ENCODE measurements around the gene PHTF2.

PHTF2 gene

DNA sequence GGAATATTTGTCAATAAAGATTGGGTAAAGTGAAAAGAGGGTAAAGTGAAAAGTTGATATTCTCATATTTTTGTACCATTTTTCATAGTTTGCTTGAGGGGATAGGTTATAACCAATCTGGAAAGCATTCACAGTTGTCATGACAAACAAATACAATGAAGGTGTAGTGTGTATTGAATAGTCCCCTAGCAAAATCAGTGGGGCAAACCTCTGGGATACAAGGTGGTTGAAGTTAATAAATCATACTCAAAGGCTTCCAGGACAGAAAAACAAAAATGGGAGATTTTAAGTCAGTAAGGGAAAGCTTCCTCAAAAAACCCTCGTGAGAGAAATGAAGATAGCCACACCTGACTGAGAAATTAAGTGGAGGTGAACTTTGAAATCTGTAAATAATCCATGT is 39.4 kb downstream of the PHTF2 start:
- no peaks in the 10 kb centered on the region for H3K9me3 ChIP-seq (ENCODE audit: control insufficient read depth, low read length)
- no peak for DNase-seq
- no peaks in the 10 kb centered on the region for H3K27me3 ChIP-seq (replicated peaks; ENCODE audit: control insufficient read depth, insufficient read depth, low read length, poor library complexity, severe bottlenecking)
- peaks cover 8% of the 10 kb centered on the region for H3K4me1 ChIP-seq (ENCODE audit: control insufficient read depth, insufficient read depth, low read length, poor library complexity, severe bottlenecking)
- H3K36me3 ChIP-seq (ENCODE audit: control insufficient read depth, insufficient read depth, low read length) = no peaks in the 10 kb centered on the region
- H3K27ac ChIP-seq (ENCODE audit: insufficient read depth, low read length, poor library complexity, severe bottlenecking) = no peak overlapping the region
- no peak overlapping the region for H3K4me3 ChIP-seq (ENCODE audit: insufficient read depth, low read depth, low read length, poor library complexity, severe bottlenecking)

DNA sequence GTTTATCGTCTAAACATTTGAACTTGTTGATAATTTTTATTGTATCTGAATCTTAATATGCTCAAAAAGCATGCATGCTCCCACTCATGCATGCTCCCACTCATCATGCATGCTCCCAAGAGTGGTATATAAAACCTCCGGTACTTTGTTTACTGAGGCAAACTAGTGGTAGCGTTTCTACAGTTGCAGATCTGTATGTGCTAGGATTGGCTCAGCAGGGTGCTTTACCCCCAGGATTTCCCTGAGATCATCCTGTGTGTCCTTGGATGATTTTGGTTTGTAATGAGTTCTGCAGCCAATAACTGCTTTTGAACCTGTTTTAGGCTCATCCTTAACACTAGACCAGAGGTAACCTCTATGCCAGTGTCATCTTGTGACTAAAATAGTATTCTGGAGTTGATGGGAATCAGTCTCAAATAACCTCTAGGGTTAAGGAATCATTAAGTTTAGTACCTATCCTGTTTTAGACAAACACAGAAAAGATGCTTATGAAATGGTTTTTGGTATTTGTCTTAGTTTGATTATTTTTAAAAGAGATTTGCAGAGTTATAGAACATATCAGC is 40.4 kb downstream of the PHTF2 start:
- Histone ChIP-seq H3K36me3 (ENCODE audit: control insufficient read depth, insufficient read depth, low read length) (no peaks in the 10 kb centered on the region), H3K4me1 (ENCODE audit: control insufficient read depth, insufficient read depth, low read length, poor library complexity, severe bottlenecking) (peaks cover 5% of the 10 kb centered on the region), H3K4me3 (ENCODE audit: insufficient read depth, low read depth, low read length, poor library complexity, severe bottlenecking) (no peak overlapping the region), H3K9me3 (ENCODE audit: control insufficient read depth, low read length) (no peaks in the 10 kb centered on the region), H3K27me3 (replicated peaks; ENCODE audit: control insufficient read depth, insufficient read depth, low read length, poor library complexity, severe bottlenecking) (no peaks in the 10 kb centered on the region), H3K27ac (ENCODE audit: insufficient read depth, low read length, poor library complexity, severe bottlenecking) (no peak overlapping the region)
- no peak for DNase-seq

GRCh38 chr7:77839919-77840318 is 41.3 kb downstream of the PHTF2 start:
- DNase-seq = no peak
- no peaks in the 10 kb centered on the region for H3K4me1 ChIP-seq (ENCODE audit: control insufficient read depth, insufficient read depth, low read length, poor library complexity, severe bottlenecking)
- H3K4me3 ChIP-seq (ENCODE audit: insufficient read depth, low read depth, low read length, poor library complexity, severe bottlenecking) = no peak overlapping the region
- H3K9me3 ChIP-seq (ENCODE audit: control insufficient read depth, low read length) = no peaks in the 10 kb centered on the region
- no peaks in the 10 kb centered on the region for H3K36me3 ChIP-seq (ENCODE audit: control insufficient read depth, insufficient read depth, low read length)
- H3K27ac ChIP-seq (ENCODE audit: insufficient read depth, low read length, poor library complexity, severe bottlenecking) = no peak overlapping the region
- H3K27me3 ChIP-seq (replicated peaks; ENCODE audit: control insufficient read depth, insufficient read depth, low read length, poor library complexity, severe bottlenecking) = no peaks in the 10 kb centered on the region

DNA sequence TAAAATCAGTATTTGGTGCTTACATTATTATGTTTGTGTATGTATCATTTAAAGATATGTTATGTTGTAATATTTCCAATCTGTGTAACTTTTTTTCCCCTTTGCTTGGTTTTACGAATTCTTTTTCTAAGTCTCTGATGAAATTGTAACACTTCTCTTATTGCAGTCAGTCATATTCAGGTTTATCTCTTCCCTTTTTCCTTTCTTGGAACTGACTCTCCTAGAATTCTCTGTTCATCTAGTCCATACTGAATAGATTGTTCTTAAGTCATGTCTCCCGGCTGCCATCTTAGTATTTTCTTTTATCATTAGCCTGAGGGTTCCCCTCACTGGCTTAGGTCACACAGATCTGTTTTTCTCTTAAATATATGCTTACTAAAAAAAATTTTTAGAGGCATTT is 44.6 kb downstream of the PHTF2 start:
- peaks cover 3% of the 10 kb centered on the region for H3K4me1 ChIP-seq (ENCODE audit: control insufficient read depth, insufficient read depth, low read length, poor library complexity, severe bottlenecking)
- H3K4me3 ChIP-seq (ENCODE audit: insufficient read depth, low read depth, low read length, poor library complexity, severe bottlenecking) = no peak overlapping the region
- no peak overlapping the region for H3K27ac ChIP-seq (ENCODE audit: insufficient read depth, low read length, poor library complexity, severe bottlenecking)
- no peak for DNase-seq
- H3K27me3 ChIP-seq (replicated peaks; ENCODE audit: control insufficient read depth, insufficient read depth, low read length, poor library complexity, severe bottlenecking) = no peaks in the 10 kb centered on the region
- no peaks in the 10 kb centered on the region for H3K36me3 ChIP-seq (ENCODE audit: control insufficient read depth, insufficient read depth, low read length)
- no peaks in the 10 kb centered on the region for H3K9me3 ChIP-seq (ENCODE audit: control insufficient read depth, low read length)

- Histone ChIP-seq H3K9me3 (ENCODE audit: control insufficient read depth, low read length) (no peaks in the 10 kb centered on the region), H3K4me3 (ENCODE audit: insufficient read depth, low read depth, low read length, poor library complexity, severe bottlenecking) (no peak overlapping the region), H3K4me1 (ENCODE audit: control insufficient read depth, insufficient read depth, low read length, poor library complexity, severe bottlenecking) (peaks cover 3% of the 10 kb centered on the region), H3K27ac (ENCODE audit: insufficient read depth, low read length, poor library complexity, severe bottlenecking) (no peak overlapping the region), H3K27me3 (replicated peaks; ENCODE audit: control insufficient read depth, insufficient read depth, low read length, poor library complexity, severe bottlenecking) (no peaks in the 10 kb centered on the region), H3K36me3 (ENCODE audit: control insufficient read depth, insufficient read depth, low read length) (no peaks in the 10 kb centered on the region)
- no peak for DNase-seq
These were observed 47.9 kb downstream of the PHTF2 start for GRCh38 chr7:77846317-77847092.

- Histone ChIP-seq H3K36me3 (ENCODE audit: control insufficient read depth, insufficient read depth, low read length) (peaks cover 10% of the 10 kb centered on the region), H3K4me3 (ENCODE audit: insufficient read depth, low read depth, low read length, poor library complexity, severe bottlenecking) (no peak overlapping the region), H3K27ac (ENCODE audit: insufficient read depth, low read length, poor library complexity, severe bottlenecking) (no peak overlapping the region), H3K9me3 (ENCODE audit: control insufficient read depth, low read length) (no peaks in the 10 kb centered on the region), H3K27me3 (replicated peaks; ENCODE audit: control insufficient read depth, insufficient read depth, low read length, poor library complexity, severe bottlenecking) (no peaks in the 10 kb centered on the region), H3K4me1 (ENCODE audit: control insufficient read depth, insufficient read depth, low read length, poor library complexity, severe bottlenecking) (peaks cover 11% of the 10 kb centered on the region)
- no peak for DNase-seq
These were observed 57.0 kb downstream of the PHTF2 start for GRCh38 chr7:77855371-77856083.

- no peaks in the 10 kb centered on the region for H3K9me3 ChIP-seq (ENCODE audit: control insufficient read depth, low read length)
- H3K36me3 ChIP-seq (ENCODE audit: control insufficient read depth, insufficient read depth, low read length) = peaks cover 10% of the 10 kb centered on the region
- H3K4me3 ChIP-seq (ENCODE audit: insufficient read depth, low read depth, low read length, poor library complexity, severe bottlenecking) = no peak overlapping the region
- no peak overlapping the region for H3K27ac ChIP-seq (ENCODE audit: insufficient read depth, low read length, poor library complexity, severe bottlenecking)
- no peaks in the 10 kb centered on the region for H3K27me3 ChIP-seq (replicated peaks; ENCODE audit: control insufficient read depth, insufficient read depth, low read length, poor library complexity, severe bottlenecking)
- DNase-seq = no peak
- peaks cover 11% of the 10 kb centered on the region for H3K4me1 ChIP-seq (ENCODE audit: control insufficient read depth, insufficient read depth, low read length, poor library complexity, severe bottlenecking)
These were observed 59.7 kb downstream of the PHTF2 start for GRCh38 chr7:77858278-77858677.

DNA sequence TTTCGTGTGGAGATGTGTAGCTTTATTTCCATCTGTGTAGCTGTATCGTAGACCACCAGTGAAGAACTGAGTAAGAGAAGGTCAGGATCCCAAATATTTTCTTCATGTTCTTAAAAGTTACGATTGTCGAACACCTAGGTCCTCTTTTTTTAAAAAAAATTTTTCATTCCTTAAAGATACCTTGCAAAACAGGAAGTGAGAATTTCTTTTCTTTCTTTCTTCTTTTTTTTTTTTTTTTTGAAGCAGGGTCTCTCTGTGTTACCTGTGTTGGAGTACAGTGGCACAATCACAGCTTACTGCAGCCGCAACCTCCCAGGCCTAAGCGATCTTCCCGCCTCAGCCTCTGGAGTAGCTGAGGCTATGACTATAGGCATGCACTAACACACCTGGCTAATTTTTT is 60.8 kb downstream of the PHTF2 start:
- Histone ChIP-seq H3K36me3 (ENCODE audit: control insufficient read depth, insufficient read depth, low read length) (peaks cover 10% of the 10 kb centered on the region), H3K27ac (ENCODE audit: insufficient read depth, low read length, poor library complexity, severe bottlenecking) (no peak overlapping the region), H3K4me3 (ENCODE audit: insufficient read depth, low read depth, low read length, poor library complexity, severe bottlenecking) (no peak overlapping the region), H3K9me3 (ENCODE audit: control insufficient read depth, low read length) (no peaks in the 10 kb centered on the region), H3K27me3 (replicated peaks; ENCODE audit: control insufficient read depth, insufficient read depth, low read length, poor library complexity, severe bottlenecking) (no peaks in the 10 kb centered on the region), H3K4me1 (ENCODE audit: control insufficient read depth, insufficient read depth, low read length, poor library complexity, severe bottlenecking) (peaks cover 11% of the 10 kb centered on the region)
- no peak for DNase-seq

GRCh38 chr7:77862691-77863090 is 64.1 kb downstream of the PHTF2 start:
- Histone ChIP-seq H3K27me3 (replicated peaks; ENCODE audit: control insufficient read depth, insufficient read depth, low read length, poor library complexity, severe bottlenecking) (no peaks in the 10 kb centered on the region), H3K9me3 (ENCODE audit: control insufficient read depth, low read length) (no peaks in the 10 kb centered on the region), H3K27ac (ENCODE audit: insufficient read depth, low read length, poor library complexity, severe bottlenecking) (no peak overlapping the region), H3K4me1 (ENCODE audit: control insufficient read depth, insufficient read depth, low read length, poor library complexity, severe bottlenecking) (peaks cover 8% of the 10 kb centered on the region), H3K4me3 (ENCODE audit: insufficient read depth, low read depth, low read length, poor library complexity, severe bottlenecking) (no peak overlapping the region), H3K36me3 (ENCODE audit: control insufficient read depth, insufficient read depth, low read length) (no peaks in the 10 kb centered on the region)
- no peak for DNase-seq

DNA sequence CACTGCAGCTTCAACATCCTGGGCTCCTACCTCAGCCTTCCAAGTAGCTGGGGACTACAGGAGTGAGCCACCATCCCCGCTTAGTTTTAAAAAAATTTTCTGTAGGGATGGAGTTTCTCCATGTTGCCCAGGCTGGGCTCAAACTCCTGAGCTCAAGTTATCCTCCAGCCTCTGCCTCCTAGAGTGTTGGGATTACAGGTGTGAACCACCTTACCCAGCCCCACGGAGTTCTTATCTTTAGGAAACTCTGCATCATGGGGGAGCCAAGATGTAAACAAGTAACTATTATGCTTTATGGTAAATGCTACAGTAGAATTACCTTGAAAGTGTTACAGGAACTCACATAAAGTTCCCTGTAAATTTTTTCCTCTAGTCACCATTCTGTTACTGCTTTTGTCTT is 65.3 kb downstream of the PHTF2 start:
- H3K27me3 ChIP-seq (replicated peaks; ENCODE audit: control insufficient read depth, insufficient read depth, low read length, poor library complexity, severe bottlenecking) = no peaks in the 10 kb centered on the region
- H3K4me1 ChIP-seq (ENCODE audit: control insufficient read depth, insufficient read depth, low read length, poor library complexity, severe bottlenecking) = peaks cover 3% of the 10 kb centered on the region
- H3K4me3 ChIP-seq (ENCODE audit: insufficient read depth, low read depth, low read length, poor library complexity, severe bottlenecking) = no peak overlapping the region
- H3K9me3 ChIP-seq (ENCODE audit: control insufficient read depth, low read length) = no peaks in the 10 kb centered on the region
- H3K27ac ChIP-seq (ENCODE audit: insufficient read depth, low read length, poor library complexity, severe bottlenecking) = no peak overlapping the region
- DNase-seq = no peak
- H3K36me3 ChIP-seq (ENCODE audit: control insufficient read depth, insufficient read depth, low read length) = no peaks in the 10 kb centered on the region
